Prostate gland (tissue), 2 donors: ENCODE results near the gene DTX2.

Experiments used
- CTCF ChIP-seq, 4 experiments: fragments of 200-600 bp in 2 of 4; fragments of 450-650 bp in 2 of 4; sonication (generic) in 2 of 4; IDR thresholded peaks; 1 replicate in 3 of 4; 2 replicates in 1 of 4; pipeline ENCODE4 v1.5.1; 2016 to 2019; ENCODE audit warnings: antibody characterized with exemption in 4 of 4, mild to moderate bottlenecking in 2 of 4, moderate library complexity in 2 of 4
- POLR2AphosphoS5 ChIP-seq: sonication (generic); formaldehyde crosslinking; IDR thresholded peaks from one replicate; pipeline ENCODE4 v1.6.1; 2017; ENCODE audit warnings: antibody characterized with exemption

GRCh38 chr7:76428868-76429805, 32.4 kb upstream of the DTX2 start:
- TF ChIP-seq POLR2AphosphoS5 (no peak), CTCF (IDR thresholded peaks at IDR 0.05) (no peak)
